BLaER1 treated with 17β-estradiol and CSF1 and Interleukin-3, amounts not matched to agents 10 nM and 100 nM (cell line): Measurements from ENCODE around the gene PCNX1.

Experiments used
- H3K27ac ChIP-seq, 11 experiments: shearing (Covaris generic); formaldehyde crosslinking; 2 replicates each; pipeline ENCODE4 v1.8.1; 2022
- H3K27me3 ChIP-seq, 11 experiments: shearing (Covaris generic); formaldehyde crosslinking; 2 replicates each; pipeline ENCODE4 v1.8.1; 2022
- H3K36me3 ChIP-seq, 11 experiments: shearing (Covaris generic); formaldehyde crosslinking; 2 replicates each; pipeline ENCODE4 v1.8.1; 2022
- H3K4me1 ChIP-seq, 10 experiments: shearing (Covaris generic); formaldehyde crosslinking; 2 replicates each; pipeline ENCODE4 v1.8.1; 2022
- H3K4me2 ChIP-seq, 11 experiments: shearing (Covaris generic); formaldehyde crosslinking; 2 replicates each; pipeline ENCODE4 v1.8.1; 2022
- H3K4me3 ChIP-seq, 10 experiments: shearing (Covaris generic); formaldehyde crosslinking; 2 replicates each; pipeline ENCODE4 v1.8.1; 2022
- H3K9ac ChIP-seq, 11 experiments: shearing (Covaris generic); formaldehyde crosslinking; 2 replicates each; pipeline ENCODE4 v1.8.1; 2022
- H3K9me3 ChIP-seq, 11 experiments: shearing (Covaris generic); formaldehyde crosslinking; replicated peaks in 1 of 11; 2 replicates each; pipeline ENCODE4 v1.8.1; 2022
- H4K20me1 ChIP-seq, 11 experiments: shearing (Covaris generic); formaldehyde crosslinking; 2 replicates each; pipeline ENCODE4 v1.8.1; 2022
- Cebpa-rat ChIP-seq, 11 experiments: shearing (Covaris generic); IDR thresholded peaks; 2 replicates each; pipeline ENCODE4 v1.8.1; 2022

Gene PCNX1

DNA sequence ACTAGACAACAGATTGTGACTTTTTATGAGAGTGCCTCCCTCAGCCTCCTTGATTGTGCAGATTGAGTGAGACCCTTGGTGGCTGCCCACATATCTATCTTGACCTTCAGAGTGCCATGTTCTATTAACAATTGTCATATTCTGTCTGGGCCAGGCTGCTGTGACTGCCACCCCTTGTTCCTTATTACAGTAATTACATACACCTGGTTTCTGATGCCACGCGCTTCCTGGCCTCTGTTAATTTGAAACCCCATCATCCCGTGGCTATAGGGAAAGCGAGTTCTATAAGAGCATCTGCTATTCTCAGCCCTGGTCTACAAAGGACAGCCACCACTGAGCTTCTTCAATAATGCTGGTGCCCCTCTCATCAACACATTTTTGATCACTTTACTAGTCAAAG lies 228.7 kb downstream of the PCNX1 start:
- Histone ChIP-seq H3K36me3 (peaks cover 0 to 6% (median 0%) of the 10 kb centered on the region in 11 experiments; a peak in 2 of 22 replicates), H3K27ac (no peak overlapping the region), H3K9ac (no peak overlapping the region), H3K27me3 (no peaks in the 10 kb centered on the region), H3K4me1 (peaks cover 9 to 41% (median 34%) of the 10 kb centered on the region in 10 experiments), H3K9me3 (peaks cover 0 to 24% (median 12%) of the 10 kb centered on the region in 11 experiments; a peak in 16 of 22 replicates), H4K20me1 (no peaks in the 10 kb centered on the region), H3K4me3 (no peak overlapping the region), H3K4me2 (no peak overlapping the region)
- no peak for TF ChIP-seq Cebpa-rat (IDR thresholded peaks at IDR 0.05)

DNA sequence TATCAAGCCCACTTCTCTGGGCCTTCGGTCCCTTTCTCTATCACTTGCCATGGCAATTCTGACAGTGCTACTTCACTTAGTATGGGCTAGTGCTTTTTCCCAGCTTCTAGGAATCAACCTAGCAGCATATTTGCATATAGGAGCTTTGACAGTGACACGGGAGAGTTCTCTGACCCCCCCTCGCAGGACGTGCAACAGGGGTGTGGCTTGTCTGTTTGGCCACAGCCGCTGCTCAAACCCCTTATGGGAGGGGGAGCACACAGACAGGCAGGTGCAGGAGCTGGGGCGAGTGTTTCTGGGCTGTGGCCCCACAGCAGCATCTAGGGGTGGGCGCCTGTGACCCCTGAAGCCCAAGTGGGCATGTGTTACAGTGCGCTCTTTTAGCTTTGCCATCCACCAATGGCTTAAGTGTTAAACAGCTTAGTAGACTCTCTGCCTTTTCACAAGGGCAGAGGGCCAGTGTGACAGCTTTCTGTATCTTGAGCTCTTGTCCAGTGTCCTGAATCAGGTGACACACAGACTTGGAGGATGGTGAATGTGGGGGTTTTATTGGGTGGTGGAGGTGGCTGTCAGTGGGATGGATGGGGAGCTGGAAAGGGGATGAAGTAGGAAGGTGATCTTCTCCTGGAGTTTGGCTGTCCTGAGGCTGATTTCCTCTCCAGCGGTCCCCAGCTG lies 229.3 kb downstream of the PCNX1 start:
- H3K4me3 ChIP-seq = no peak overlapping the region
- peaks cover 0 to 24% (median 12%) of the 10 kb centered on the region in 11 experiments; a peak in 16 of 22 replicates for H3K9me3 ChIP-seq
- no peaks in the 10 kb centered on the region for H4K20me1 ChIP-seq

DNA sequence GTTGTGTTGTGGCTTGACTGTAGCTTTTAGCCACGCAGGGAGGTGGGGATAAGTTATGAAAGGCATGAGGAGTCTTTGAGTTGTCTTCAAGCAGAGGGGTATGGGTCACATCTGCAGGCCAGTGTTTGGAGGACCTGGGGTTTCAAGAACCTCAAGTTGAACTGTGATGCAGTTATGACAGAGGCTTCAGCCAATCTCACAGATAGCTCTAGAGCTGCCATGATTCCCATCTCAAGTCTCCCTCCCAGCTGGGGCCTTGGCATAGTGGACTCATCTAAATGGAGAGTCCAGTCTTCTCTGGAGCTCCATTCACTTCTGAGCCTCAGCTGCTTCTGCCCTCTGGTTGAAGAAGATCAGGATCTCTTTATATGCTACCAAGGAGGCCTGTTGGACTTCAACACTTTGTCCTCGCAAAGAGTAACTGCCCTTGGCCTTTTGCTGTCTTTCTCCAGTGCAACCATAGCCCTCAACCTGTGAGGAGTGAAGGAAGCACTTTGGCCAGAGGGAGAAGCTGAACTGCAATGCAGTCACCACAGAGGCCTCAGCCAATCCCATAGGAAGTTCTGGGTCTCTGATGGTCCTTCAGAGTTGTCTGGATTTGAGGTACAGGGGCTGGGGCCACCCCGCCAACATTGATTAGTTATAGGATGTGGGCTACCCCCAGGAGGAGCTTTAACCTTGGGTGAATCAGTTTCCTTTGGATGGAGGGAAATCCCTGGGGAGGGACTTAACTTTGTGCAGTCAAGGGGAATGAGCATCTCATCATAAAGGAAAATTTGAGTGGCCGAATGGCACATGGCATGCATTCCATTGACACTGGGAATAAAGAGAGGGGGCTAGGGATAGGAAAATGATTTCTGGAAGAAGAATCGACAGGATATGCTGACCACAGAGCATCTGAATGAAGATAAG lies 230.5 kb downstream of the PCNX1 start:
- H3K9me3 ChIP-seq = peaks cover 0 to 24% (median 12%) of the 10 kb centered on the region in 11 experiments; a peak in 16 of 22 replicates
- no peak overlapping the region for H3K4me3 ChIP-seq
- peak overlapping the region in 5 of 11 experiments; percentile 76 to 91 (median 86); a peak in 9 of 22 replicates for H3K4me2 ChIP-seq
- no peak for TF ChIP-seq Cebpa-rat (IDR thresholded peaks at IDR 0.05)
- H4K20me1 ChIP-seq = no peaks in the 10 kb centered on the region
- peaks cover 28 to 53% (median 49%) of the 10 kb centered on the region in 10 experiments for H3K4me1 ChIP-seq
- no peaks in the 10 kb centered on the region for H3K27me3 ChIP-seq
- peak overlapping the region in 4 of 11 experiments; percentile 2 to 35 (median 19); a peak in 6 of 22 replicates for H3K27ac ChIP-seq
- peaks cover 0 to 6% (median 0%) of the 10 kb centered on the region in 11 experiments; a peak in 2 of 22 replicates for H3K36me3 ChIP-seq
- H3K9ac ChIP-seq = no peak overlapping the region

More for the DNA sequence above, 229.3 kb downstream of the PCNX1 start:
- Histone ChIP-seq H3K4me1 (peaks cover 15 to 41% (median 37%) of the 10 kb centered on the region in 10 experiments), H3K4me2 (no peak overlapping the region), H3K27me3 (no peaks in the 10 kb centered on the region), H3K9ac (no peak overlapping the region), H3K27ac (no peak overlapping the region), H3K36me3 (peaks cover 0 to 6% (median 0%) of the 10 kb centered on the region in 11 experiments; a peak in 2 of 22 replicates)
- no peak for TF ChIP-seq Cebpa-rat (IDR thresholded peaks at IDR 0.05)

DNA sequence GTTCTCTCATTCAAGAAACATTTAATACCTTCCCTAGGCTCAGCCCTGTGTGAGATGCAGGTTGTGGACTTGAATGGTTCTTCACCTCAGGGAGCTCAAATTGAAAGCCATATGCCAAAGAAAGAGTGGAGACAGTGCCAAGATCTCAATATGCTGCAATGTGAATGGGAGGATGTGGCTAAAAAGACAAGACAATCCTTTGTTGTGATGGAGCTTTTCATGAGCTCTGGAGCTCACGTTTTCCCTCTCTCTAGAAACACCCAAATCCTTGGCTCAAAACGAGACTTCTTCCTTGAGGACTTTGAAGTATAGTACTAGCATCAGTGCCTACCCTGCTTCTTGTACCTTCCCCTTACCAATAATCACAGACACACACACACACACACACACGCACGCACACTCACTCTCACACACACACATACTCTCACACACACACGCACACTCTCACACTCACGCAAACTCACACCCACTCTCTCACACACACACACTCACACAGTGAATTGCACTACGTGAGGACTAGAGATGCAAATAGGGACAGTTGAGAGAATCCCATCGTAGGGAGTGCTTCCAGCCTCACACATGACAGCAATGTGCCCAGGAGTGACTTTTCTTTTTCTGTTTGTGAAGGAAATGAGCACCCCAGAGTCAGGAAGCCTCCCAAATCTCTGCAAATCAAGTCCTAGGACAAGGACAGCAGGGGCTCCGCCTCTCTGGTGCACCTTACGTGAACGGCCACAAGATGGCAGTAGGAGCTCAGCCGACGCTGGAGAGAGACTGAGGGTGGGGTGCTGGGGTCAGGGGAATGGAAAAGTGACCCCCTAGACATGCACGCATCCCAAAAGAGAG lies 231.4 kb downstream of the PCNX1 start:
- Histone ChIP-seq H3K4me2 (peak overlapping the region; percentile 43 to 91 (median 77)), H3K9me3 (peaks cover 0 to 23% (median 12%) of the 10 kb centered on the region in 11 experiments; a peak in 16 of 22 replicates), H3K27me3 (no peaks in the 10 kb centered on the region), H3K27ac (peak overlapping the region in 5 of 11 experiments; percentile 90 to 98 (median 95); a peak in 8 of 22 replicates), H3K9ac (peak overlapping the region in 5 of 11 experiments; percentile 9 to 79 (median 19); a peak in 5 of 22 replicates), H3K36me3 (peaks cover 0 to 6% (median 0%) of the 10 kb centered on the region in 11 experiments; a peak in 2 of 22 replicates), H3K4me3 (peak overlapping the region in 4 of 10 experiments; percentile 5 to 26 (median 10); a peak in 4 of 20 replicates), H4K20me1 (no peaks in the 10 kb centered on the region), H3K4me1 (peaks cover 36 to 62% (median 57%) of the 10 kb centered on the region in 10 experiments)
- TF ChIP-seq Cebpa-rat (IDR thresholded peaks at IDR 0.05) = no peak

DNA sequence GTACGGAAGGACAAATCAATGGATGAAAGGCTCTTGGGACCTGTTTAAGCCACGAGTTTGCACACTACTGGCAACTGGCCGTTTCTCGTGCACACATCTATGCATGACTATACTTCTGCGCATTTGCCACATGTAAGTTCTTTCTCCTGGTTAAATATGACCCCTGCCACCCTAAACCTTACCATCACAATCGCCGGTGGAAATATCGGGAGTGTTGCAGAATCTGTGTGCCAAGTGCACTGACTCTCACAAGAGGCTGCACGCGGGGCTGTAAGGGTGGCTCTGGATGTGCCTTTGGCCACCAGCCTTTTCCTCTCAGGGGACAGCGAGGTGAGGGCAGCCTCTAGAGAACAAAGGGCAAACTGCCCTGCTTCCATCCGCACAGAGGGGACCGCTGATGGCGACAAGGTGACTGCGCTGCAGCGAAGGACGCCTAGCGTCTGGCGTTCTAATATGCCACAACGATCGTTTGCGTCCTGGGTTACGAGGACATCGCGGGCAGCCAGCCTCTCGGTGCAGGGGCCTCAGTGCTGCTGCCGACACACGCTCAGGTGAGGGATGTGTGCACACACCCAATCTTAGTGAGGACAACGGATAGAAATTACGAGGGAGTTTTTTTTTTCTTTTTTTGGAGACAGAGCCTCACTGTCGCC lies 232.2 kb downstream of the PCNX1 start:
- no peak for TF ChIP-seq Cebpa-rat (IDR thresholded peaks at IDR 0.05)
- H3K4me2 ChIP-seq = peak overlapping the region; percentile 43 to 91 (median 77)
- H3K4me3 ChIP-seq = peak overlapping the region in 4 of 10 experiments; percentile 5 to 26 (median 10); a peak in 4 of 20 replicates

DNA sequence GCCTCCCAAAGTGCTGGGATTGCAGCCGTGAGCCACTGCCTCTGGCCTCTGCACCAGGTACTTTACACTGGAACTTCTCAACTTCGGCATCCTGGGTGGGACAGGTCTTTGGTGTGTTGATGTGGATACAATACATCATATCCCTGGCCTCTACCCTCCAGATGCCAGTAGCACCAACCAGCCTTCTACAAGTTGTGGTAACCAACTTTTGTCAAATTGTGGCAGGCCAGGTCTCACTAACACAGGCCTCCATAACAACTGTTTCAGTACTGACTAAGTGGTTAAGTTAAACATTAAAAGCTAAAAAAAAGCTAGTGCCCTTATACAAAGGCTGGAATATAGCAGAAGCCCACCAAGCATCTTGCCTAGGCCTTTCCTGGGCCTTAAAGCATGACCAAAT lies 232.9 kb downstream of the PCNX1 start:
- no peak for TF ChIP-seq Cebpa-rat (IDR thresholded peaks at IDR 0.05)
- H3K27ac ChIP-seq = peak overlapping the region; percentile 80 to 98 (median 93); a peak in 20 of 22 replicates
- H4K20me1 ChIP-seq = no peaks in the 10 kb centered on the region
- peak overlapping the region in 8 of 11 experiments; percentile 13 to 81 (median 74); a peak in 11 of 22 replicates for H3K9ac ChIP-seq
- peaks cover 0 to 28% (median 12%) of the 10 kb centered on the region in 11 experiments; a peak in 16 of 22 replicates for H3K9me3 ChIP-seq
- peaks cover 40 to 77% (median 72%) of the 10 kb centered on the region in 10 experiments for H3K4me1 ChIP-seq
- no peak overlapping the region for H3K4me3 ChIP-seq
- no peaks in the 10 kb centered on the region for H3K27me3 ChIP-seq
- H3K36me3 ChIP-seq = peaks cover 0 to 6% (median 0%) of the 10 kb centered on the region in 11 experiments; a peak in 2 of 22 replicates
- H3K4me2 ChIP-seq = peak overlapping the region in 8 of 11 experiments; percentile 76 to 91 (median 84); a peak in 16 of 22 replicates

More for the DNA sequence above, 232.2 kb downstream of the PCNX1 start:
- H3K4me1 ChIP-seq = peaks cover 40 to 70% (median 65%) of the 10 kb centered on the region in 10 experiments
- H3K9me3 ChIP-seq = peaks cover 0 to 24% (median 12%) of the 10 kb centered on the region in 11 experiments; a peak in 16 of 22 replicates
- H3K36me3 ChIP-seq = peaks cover 0 to 6% (median 0%) of the 10 kb centered on the region in 11 experiments; a peak in 2 of 22 replicates
- peak overlapping the region in 10 of 11 experiments; percentile 4 to 79 (median 22); a peak in 10 of 22 replicates for H3K9ac ChIP-seq
- H4K20me1 ChIP-seq = no peaks in the 10 kb centered on the region
- H3K27me3 ChIP-seq = no peaks in the 10 kb centered on the region
- peak overlapping the region in 10 of 11 experiments; percentile 88 to 98 (median 93); a peak in 16 of 22 replicates for H3K27ac ChIP-seq

DNA sequence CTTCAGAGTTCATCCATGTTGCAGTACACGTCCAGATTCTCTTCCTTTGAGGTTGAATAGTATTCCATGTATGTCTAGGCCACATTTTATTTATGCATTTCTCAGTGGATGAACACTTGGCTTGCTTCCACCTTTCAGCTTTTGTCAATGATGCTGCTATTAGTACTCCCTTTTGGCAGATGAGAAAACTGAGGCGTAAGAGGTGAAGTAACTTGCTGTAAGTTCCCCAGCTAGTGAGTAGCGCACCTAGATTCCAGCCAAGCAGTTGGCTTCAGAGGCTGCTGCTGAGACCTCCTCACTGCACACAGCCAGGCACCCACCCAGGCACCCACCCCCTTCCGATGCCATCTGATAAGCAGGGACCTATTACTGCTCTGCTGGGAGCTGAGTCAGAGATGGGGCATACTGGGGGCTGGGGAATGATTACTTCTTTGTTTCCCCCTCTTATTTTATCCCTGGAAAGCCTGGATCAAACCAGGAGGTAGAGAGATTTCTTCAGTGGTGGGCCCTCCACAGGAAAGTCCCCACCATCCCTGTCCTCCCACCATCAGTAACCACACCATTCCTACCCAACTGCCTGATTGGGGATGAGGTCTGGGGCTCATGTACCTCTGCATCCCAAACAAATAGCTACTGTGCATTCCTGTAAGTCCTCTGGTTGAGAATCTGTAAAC lies 234.6 kb downstream of the PCNX1 start:
- Histone ChIP-seq H4K20me1 (no peaks in the 10 kb centered on the region), H3K4me2 (peak overlapping the region; percentile 56 to 91 (median 83)), H3K36me3 (peaks cover 0 to under 1% (median 0%) of the 10 kb centered on the region in 11 experiments; a peak in 2 of 22 replicates), H3K4me1 (peaks cover 40 to 91% (median 78%) of the 10 kb centered on the region in 10 experiments), H3K27ac (peak overlapping the region; percentile 80 to 98 (median 93)), H3K9me3 (peaks cover 0 to 25% (median 4%) of the 10 kb centered on the region in 11 experiments; a peak in 15 of 22 replicates), H3K4me3 (peak overlapping the region in 5 of 10 experiments; percentile 20 to 57 (median 33); a peak in 5 of 20 replicates), H3K27me3 (no peaks in the 10 kb centered on the region), H3K9ac (peak overlapping the region; percentile 67 to 83 (median 78))
- no peak for TF ChIP-seq Cebpa-rat (IDR thresholded peaks at IDR 0.05)
